Tibial nerve (tissue), 3 donors: ENCODE measurements around the gene MITF.

Source experiments
- CTCF ChIP-seq, 5 experiments: fragments of 200-600 bp in 3 of 5; fragments of 450-650 bp in 2 of 5; sonication (generic) in 3 of 5; IDR thresholded peaks; one replicate each; pipeline ENCODE4 v1.5.1; 2016 to 2019; ENCODE audit warnings: antibody characterized with exemption in 5 of 5, mild to moderate bottlenecking in 3 of 5, moderate library complexity in 2 of 5
- POLR2A ChIP-seq, 2 donors: fragments of 450-650 bp; IDR thresholded peaks; one replicate each; pipeline ENCODE4 v1.6.1; 2017; ENCODE audit warnings: antibody characterized with exemption in 2 of 2, mild to moderate bottlenecking in 2 of 2, moderate library complexity in 2 of 2

- TF ChIP-seq CTCF (IDR thresholded peaks at IDR 0.05) (no peak), POLR2A (IDR thresholded peaks at IDR 0.05) (no peak)
Observed at GRCh38 chr3:69893274-69893673, 154.0 kb downstream of the MITF start.
